Kidney tubule cell (primary cell): ENCODE measurements around the gene CEP112.
"Not testable (repeated sequence)": the region's sequence is repeated elsewhere in the genome, so short reads cannot be mapped to it uniquely, and the experiment has no call there.

Experiments
- DNase-seq: peaks from one replicate; pipeline ENCODE4 v3.0.0-alpha.2; 2018; ENCODE audit warnings: low spot score

Gene CEP112

GRCh38 chr17:66155055-66155454 is 36.9 kb downstream of the CEP112 start:
- not testable (repeated sequence) for DNase-seq

DNA sequence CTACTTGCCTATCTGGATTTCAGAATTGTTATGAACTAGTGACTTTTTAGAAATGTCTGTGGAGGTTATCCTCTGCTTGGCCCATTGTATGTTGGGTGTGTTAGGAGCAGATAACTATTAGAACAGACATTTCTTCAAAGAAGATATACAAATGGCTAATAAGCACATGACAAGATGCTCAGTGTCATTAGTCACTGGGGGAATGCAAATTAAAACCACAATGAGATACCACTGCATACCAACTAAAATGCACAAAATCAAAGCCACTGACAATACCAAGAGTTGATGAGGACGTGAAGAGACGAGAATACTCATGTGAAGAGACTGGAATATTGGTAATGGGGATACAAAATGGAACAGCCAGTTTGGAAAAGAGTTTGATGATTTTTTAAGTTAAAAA is 39.2 kb downstream of the CEP112 start:
- peak; percentile 56 for DNase-seq

GRCh38 chr17:66150708-66151107 is 41.2 kb downstream of the CEP112 start:
- DNase-seq = no peak

DNA sequence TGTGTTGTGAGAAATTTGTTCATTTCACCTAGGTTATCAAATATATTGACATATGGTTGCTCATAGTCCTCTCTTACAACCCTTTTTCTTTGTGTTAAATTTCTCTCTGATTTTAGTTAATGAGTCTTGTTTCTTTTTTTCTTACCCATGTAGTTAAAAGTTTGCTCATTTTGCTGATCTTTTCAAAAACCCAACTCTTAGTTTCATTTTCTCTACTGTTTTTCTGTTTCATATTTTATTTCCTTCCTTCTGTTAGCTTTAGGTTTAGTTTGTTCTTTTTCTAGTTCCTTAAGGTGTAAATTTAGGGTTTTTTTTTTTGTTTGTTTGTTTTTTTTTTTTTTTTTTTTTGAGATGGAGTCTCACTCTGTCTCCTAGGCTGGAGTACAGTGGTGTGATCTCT is 42.4 kb downstream of the CEP112 start:
- DNase-seq = no peak

DNA sequence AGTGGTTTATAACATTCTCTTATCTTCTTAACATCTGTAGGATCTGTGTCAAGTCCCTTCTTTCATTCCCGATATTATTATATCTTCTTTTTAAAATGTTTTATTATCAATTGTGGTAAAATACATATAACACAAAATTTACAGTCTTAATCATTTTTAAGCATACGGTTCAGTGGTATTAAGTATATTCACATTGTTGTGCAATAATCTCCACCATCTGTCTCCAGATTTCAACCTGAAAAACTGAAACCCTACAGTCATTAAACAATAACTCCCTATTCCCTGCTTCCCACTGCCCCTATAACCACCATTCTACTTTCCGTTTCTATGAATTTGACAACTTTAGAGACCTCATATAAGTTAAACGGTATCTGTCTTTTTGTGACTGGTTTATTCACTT is 45.5 kb downstream of the CEP112 start:
- DNase-seq = no peak

DNA sequence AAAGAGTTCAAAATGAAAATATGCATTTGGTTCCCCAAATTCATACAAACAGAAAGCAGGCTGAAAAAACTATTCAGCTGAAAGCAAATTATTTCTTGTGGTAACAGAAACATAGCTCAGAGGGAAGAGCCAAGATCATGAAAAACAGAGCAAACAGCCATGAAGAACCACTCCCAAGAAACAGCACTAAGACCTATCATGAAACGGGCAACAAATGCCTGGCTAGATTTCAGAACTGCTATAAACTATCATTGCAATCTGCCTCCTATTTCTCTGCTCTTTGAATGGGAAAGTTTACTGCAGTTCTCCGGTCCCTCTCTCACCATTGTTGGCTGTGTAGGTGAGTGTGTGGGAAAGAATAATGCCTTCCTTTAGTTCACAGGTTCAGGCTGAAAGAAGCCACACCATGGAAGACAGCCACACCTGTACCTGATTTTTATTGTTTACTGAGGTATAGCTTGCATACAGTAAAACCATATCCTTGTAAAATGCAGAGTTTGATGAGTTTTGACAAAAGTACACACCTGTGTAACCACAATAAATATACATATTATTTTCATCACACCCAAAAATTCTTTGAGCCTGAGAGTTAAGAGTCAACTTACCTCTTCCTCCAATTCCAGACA is 48.2 kb downstream of the CEP112 start:
- DNase-seq = no peak

DNA sequence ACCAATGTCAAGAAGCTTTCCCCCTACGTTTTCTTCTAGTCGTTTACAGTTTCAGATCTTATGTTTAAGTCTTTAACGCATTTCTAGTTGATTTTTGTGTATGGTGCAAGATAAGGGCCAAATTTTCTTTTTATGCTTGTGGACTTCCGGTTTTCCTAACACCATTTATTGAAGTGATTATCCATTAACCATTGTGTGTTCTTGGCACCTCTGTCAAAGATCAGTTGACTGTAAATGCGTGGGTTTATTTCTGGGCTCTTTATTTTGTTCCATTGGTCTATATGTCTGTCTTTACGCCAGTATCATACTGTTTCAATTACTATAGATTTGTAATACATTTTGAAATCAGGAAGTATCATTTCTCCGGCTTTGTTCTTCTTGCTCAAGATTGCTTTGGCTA is 49.5 kb downstream of the CEP112 start:
- DNase-seq = no peak

DNA sequence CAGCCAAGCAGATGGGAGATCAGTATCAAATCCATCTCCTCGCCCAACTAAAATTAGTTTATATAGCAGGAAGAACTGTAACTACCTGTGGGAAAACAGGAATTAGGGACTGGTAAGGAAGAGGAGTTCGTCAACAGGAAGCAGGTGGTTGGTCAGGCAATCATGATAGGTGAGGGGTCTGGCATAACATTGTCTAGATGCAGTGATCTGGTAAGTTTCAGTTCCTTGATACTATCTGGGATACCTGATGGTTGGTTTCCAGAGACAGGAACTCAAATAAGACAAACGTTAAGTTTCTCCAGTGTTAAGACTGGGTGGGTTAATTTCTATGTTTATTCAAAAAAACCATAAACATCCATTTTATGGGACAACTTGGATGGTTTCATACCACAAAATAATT is 53.8 kb downstream of the CEP112 start:
- no peak for DNase-seq

DNA sequence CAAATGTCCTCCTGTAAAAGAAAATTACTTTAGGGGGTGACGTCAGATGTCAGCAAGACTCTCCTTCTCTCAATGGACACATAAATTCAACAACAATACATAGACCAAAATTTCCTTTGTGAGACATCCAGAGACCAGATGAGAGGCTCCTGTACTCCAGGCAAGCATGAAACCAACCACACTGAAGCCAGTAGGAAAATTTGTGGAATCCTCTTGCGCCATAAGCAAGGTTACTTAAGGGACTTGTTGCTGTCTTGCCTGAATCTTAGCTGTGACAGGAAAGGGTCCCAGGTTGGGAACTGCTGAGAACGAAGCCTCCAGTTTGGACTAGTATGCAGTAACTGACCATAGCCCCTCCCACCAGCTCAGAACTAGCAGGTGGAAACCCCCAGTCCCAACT is 56.0 kb downstream of the CEP112 start:
- DNase-seq = no peak

GRCh38 chr17:66135219-66135618 is 56.7 kb downstream of the CEP112 start:
- no peak for DNase-seq

DNA sequence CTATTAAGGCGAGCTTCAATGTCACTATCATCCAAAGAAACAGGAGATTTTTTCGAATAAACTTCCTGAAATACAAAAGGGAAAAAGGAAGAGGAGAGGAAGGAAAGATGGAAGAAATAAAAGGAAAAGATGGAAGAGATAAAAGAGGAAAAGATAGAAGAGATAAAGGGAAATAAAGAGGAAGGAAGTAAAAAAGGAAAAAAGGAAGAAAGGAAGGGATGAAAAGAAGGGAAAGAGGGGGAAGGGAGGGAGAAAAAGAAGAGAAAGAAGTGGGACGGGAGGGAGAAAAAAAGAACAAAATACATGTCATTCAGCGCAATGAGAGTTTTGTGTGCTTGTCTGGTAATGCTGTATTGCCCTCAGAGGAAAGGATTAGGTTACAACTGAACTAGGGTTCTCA is 62.2 kb downstream of the CEP112 start:
- DNase-seq = no peak

DNA sequence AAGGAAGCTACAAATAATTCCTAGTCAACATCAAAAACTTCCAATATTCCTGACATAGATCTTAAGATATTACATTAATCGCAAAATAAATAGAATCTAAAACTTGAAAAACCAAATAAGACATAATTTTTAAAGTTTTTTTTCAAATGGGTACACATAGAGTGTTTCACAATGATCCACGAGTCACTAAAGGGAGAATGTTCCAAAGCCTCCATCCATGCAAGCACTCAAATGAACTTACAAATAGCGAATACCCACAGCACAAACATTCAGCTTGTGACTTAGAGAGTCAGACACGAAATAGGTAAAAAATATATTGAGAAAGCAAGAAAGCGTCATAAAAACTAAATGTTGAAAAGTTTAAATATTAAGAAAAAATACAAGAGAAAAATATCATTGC is 65.7 kb downstream of the CEP112 start:
- no peak for DNase-seq

DNA sequence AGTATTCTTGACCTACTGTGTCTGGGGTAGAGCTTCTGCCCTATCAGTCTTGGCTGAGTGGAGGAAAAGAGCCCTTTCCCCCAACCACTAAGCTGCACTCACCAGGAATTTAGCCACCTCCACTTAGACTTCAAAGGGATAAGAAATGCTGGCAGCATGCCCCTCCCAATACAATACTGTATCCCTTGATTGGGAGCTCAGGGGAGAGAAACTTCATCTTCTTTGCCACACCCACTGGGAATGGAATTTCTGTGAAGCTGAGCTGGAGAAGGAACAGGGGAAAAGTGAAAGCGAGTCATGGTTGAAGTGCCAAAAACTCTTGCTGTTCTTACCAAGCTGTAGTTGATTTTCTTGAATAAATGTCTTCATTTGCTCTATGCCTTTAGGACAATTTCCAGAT is 68.8 kb downstream of the CEP112 start:
- DNase-seq = peak; percentile 23

DNA sequence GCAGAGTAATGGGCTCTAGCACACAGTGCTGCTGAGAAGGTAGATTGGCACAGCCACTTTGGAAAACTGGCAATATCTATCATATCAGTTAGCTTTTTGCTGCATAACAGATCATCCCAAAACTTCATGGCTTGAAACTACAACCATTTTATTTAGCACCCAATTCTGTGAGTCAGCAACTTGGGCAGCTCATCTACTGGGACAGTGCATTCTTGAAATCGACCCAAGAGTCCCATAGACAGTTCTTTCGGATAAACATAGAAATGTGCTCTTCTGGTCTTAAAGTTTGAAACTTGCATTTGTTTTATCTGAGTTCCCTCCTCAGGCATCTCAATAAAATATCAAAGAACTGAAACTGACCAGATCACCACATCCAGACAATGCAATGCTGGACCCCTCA is 76.7 kb downstream of the CEP112 start:
- DNase-seq = no peak

GRCh38 chr17:66114609-66115008 is 77.3 kb downstream of the CEP112 start:
- DNase-seq = no peak

GRCh38 chr17:66107731-66108130 is 84.2 kb downstream of the CEP112 start:
- DNase-seq = no peak

DNA sequence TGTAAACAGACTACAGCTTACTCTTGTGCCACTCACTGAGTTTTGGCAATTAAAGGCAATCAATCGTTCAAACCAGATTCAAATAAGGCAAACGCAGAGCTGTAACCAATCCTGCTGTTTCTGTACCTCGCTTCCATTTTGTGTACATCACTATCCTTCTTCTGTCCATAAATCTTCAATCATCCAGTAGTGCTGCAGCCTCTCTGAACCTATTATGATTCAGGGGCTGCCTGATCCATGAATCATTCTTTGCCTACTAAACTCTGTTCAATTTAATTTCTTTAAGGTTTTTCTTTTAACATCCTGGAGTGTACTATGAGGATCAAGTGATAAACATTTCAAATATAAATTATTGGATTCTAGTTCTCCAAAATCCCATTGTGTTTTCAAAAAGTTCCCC is 93.9 kb downstream of the CEP112 start:
- DNase-seq = peak; percentile 1

- DNase-seq = no peak
These were observed 97.2 kb downstream of the CEP112 start for GRCh38 chr17:66094727-66095126.

DNA sequence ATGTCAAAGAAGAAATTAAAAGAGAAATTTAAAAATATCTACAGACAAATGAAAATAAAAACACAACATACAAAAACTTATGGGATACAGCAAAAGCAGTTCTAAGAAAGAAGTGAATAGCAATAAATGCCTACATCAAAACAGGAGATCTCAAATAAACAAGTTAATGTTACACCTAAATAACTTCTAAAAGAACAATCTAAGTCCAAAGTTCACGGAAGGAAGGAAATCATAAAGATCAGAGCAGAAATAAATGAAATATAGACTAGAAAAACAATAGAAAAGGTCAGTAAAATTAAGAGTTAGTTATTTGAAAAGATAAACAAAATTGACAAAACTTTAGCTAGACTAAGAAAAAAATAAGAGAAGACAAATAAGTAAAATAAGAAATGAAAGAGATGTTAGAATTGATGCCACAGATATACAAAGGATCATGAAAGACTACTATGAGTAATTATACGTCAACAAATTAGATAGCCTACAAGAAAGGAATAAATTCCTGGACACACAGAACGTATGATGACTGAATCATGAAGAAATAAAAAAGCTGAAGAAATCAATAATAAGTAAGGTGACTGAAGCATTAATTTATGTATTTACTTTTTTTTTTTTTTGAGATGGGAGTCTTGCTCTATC is 100.4 kb downstream of the CEP112 start:
- no peak for DNase-seq

DNA sequence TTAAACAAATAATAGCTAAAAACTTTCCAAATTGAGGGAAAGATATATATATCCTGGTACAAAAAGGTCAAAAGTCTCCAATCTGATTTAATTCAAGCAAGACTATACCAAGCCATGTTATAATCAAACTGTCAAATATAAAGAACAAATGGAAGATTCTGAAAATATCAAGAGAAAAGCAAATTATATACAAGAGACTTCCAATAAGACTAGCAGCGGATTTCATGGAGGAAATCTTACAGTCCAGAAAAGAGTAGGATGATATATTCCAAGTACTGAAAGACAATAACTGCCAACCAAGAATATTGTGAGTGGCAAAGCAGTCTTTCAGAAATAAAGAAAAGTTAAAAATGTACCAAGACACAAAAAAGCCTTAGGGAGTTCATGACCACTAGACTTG is 102.2 kb downstream of the CEP112 start:
- no peak for DNase-seq

DNA sequence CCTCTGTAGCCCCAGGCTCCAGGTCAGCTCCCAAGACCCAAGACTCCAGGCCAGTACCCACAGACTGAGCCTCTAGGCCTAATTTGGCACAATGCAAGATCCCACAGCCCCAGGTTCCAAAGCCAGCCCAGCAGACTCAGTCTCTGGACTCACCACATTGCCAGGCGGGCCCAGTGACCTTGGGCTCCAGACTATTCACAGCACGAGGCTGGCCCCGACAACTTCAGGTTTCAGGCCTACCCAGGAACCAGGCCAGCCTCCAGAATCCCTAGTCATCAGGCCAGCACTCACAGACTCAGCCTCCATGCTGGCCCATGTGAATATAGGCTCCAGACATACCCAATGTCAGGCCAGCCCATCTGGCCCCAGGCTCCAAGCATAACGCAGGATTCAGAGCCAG is 103.8 kb downstream of the CEP112 start:
- no peak for DNase-seq

DNA sequence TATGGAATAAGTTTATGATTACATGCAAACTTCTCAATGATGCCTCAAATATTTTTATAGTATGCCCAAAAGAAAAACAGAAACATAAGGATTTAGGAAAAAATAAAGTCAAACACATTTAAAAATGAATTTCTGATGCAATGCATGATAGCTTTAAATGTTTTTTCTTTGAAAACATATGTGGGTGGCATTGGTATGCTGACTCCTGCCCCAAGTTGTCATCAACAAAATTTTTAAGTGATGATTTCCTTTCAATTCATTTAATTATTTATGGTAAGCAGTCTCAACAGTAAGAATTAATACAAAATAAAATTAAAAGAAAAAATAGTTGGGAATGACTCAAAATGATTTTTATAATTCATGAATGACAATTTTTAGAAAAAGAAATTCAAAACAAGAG is 104.9 kb downstream of the CEP112 start:
- no peak for DNase-seq

- DNase-seq = no peak
These were observed 106.7 kb downstream of the CEP112 start for GRCh38 chr17:66085221-66085620.

GRCh38 chr17:66080670-66081069 is 111.3 kb downstream of the CEP112 start:
- DNase-seq = not testable (repeated sequence)
